Ramos (cell line): ENCODE results near the gene IFNGR2.
"Not testable (repeated sequence)": the region's sequence is repeated elsewhere in the genome, so short reads cannot be mapped to it uniquely, and the experiment has no call there.

ENCODE experiments used
- in situ Hi-C: fragments of 300-500 bp; cut with MboI; formaldehyde crosslinking; loops from one replicate; pipeline ENCODE4 v1.14.3; 2022; ENCODE audit warnings: low sequenced_read_pairs; ENCODE audit not compliant: unreplicated experiment

Gene IFNGR2

GRCh38 chr21:33403128-33403785 lies at the start of gene IFNGR2:
IFNGR2 (plus strand) TSS chr21:33403413; CDS start chr21:33403544, 131 bp downstream.
- in situ Hi-C loops, result no loop called here

- in situ Hi-C loops, result no loop called here
Observed at GRCh38 chr21:33355355-33355754, 47.9 kb upstream of the IFNGR2 start.

- in situ Hi-C loops, result no loop called here
Observed at GRCh38 chr21:33355996-33356395, 47.2 kb upstream of the IFNGR2 start.

GRCh38 chr21:33357177-33357576 lies 46.0 kb upstream of the IFNGR2 start:
- in situ Hi-C loops, result no loop called here

- in situ Hi-C loops, result no loop called here
Observed at GRCh38 chr21:33359446-33359845, 43.8 kb upstream of the IFNGR2 start.

- in situ Hi-C loops, result no loop called here
Observed at GRCh38 chr21:33360281-33360680, 42.9 kb upstream of the IFNGR2 start.

- in situ Hi-C loops, result no loop called here
Observed at GRCh38 chr21:33360881-33361602, 42.2 kb upstream of the IFNGR2 start.

- in situ Hi-C loops, result no loop called here
Observed at GRCh38 chr21:33362044-33362555, 41.1 kb upstream of the IFNGR2 start.

GRCh38 chr21:33363911-33364609 lies 39.2 kb upstream of the IFNGR2 start:
- in situ Hi-C loops, result not testable (repeated sequence)

- in situ Hi-C loops, result no loop called here
Observed at GRCh38 chr21:33364830-33365229, 38.4 kb upstream of the IFNGR2 start.

- in situ Hi-C loops, result no loop called here
Observed at GRCh38 chr21:33367309-33367973, 35.8 kb upstream of the IFNGR2 start.

- in situ Hi-C loops, result no loop called here
Observed at GRCh38 chr21:33368124-33368523, 35.1 kb upstream of the IFNGR2 start.

- in situ Hi-C loops, result no loop called here
Observed at GRCh38 chr21:33368576-33368975, 34.6 kb upstream of the IFNGR2 start.

GRCh38 chr21:33369586-33369985 lies 33.6 kb upstream of the IFNGR2 start:
- in situ Hi-C loops, result no loop called here

- in situ Hi-C loops, result no loop called here
Observed at GRCh38 chr21:33370305-33370704, 32.9 kb upstream of the IFNGR2 start.

GRCh38 chr21:33371366-33371765 lies 31.8 kb upstream of the IFNGR2 start:
- in situ Hi-C loops, result no loop called here

GRCh38 chr21:33372582-33372981 lies 30.6 kb upstream of the IFNGR2 start:
- in situ Hi-C loops, result no loop called here

GRCh38 chr21:33373451-33373850 lies 29.8 kb upstream of the IFNGR2 start:
- in situ Hi-C loops, result no loop called here

GRCh38 chr21:33374080-33374449 lies 29.1 kb upstream of the IFNGR2 start:
- in situ Hi-C loops, result no loop called here

- in situ Hi-C loops, result no loop called here
Observed at GRCh38 chr21:33374450-33375096, 28.6 kb upstream of the IFNGR2 start.
